Gastrocnemius medialis (tissue), 4 donors: ENCODE data around the gene WNT3. TPM values are rescaled to one million over a fixed set of nuclear protein-coding genes. Genes with fewer than 3 reads are reported as not detected.
"Not testable (repeated sequence)": the region's sequence is repeated elsewhere in the genome, so short reads cannot be mapped to it uniquely, and the experiment has no call there.

Experiments used
- ATAC-seq, 2 donors: fragments of 150-250 bp; one replicate each; pipeline ENCODE4 v1.9.1; 2016
- DNase-seq, 2 donors: peaks; one replicate each; pipeline ENCODE4 v3.0.0-alpha.2; 2019
- H3K27ac ChIP-seq, 4 donors: fragments of 200-600 bp; sonication (generic); 1 replicate in 1 of 4; 2 replicates in 3 of 4; pipeline ENCODE4 v1.5.1; 2016 to 2018; ENCODE audit warnings: mild to moderate bottlenecking in 2 of 4, moderate library complexity in 1 of 4
- H3K27me3 ChIP-seq, 3 donors: fragments of 200-600 bp; sonication (generic) in 2 of 3; 1 replicate in 1 of 3; 2 replicates in 2 of 3; pipeline versions ENCODE4 v1.5.1 to v1.6.0; 2016 to 2019; ENCODE audit warnings: mild to moderate bottlenecking in 1 of 3, moderate library complexity in 1 of 3
- H3K36me3 ChIP-seq, 2 donors: fragments of 200-600 bp; sonication (generic) in 1 of 2; one replicate each; pipeline ENCODE4 v1.5.1; 2017 to 2018
- H3K4me1 ChIP-seq, 2 donors: fragments of 200-600 bp; sonication (generic) in 1 of 2; one replicate each; pipeline ENCODE4 v1.5.1; 2016 to 2017; ENCODE audit warnings: mild to moderate bottlenecking in 2 of 2
- H3K4me3 ChIP-seq, 4 donors: fragments of 200-600 bp; sonication (generic) in 3 of 4; 1 replicate in 1 of 4; 2 replicates in 3 of 4; pipeline ENCODE4 v1.5.1; 2016 to 2019; ENCODE audit warnings: mild to moderate bottlenecking in 2 of 4
- H3K9me3 ChIP-seq, 3 donors: fragments of 200-600 bp; sonication (generic) in 2 of 3; 1 replicate in 1 of 3; 2 replicates in 2 of 3; pipeline ENCODE4 v1.5.1; 2016 to 2019
- POLR2A ChIP-seq, 2 donors: fragments of 450-650 bp; IDR thresholded peaks; one replicate each; pipeline ENCODE4 v1.6.1; 2017; ENCODE audit warnings: antibody characterized with exemption in 2 of 2, mild to moderate bottlenecking in 2 of 2, moderate library complexity in 2 of 2
- in situ Hi-C, 4 donors: fragments of 200-750 bp; cut with MboI; loops; one replicate each; pipeline versions ENCODE4 v1.15.0 to v1.8.0; 2017; ENCODE audit warnings: low sequenced_read_pairs in 4 of 4
- intact Hi-C: fragments of 100-400 bp; cut with DNase I; formaldehyde crosslinking; loops from one replicate; pipeline ENCODE4 v1.15.1; 2023; ENCODE audit warnings: low total_unique reads
- total RNA-seq, 4 donors: library from RNA; depleted of rRNA; stranded (reverse); fragments of >200 nt; gene quantifications; one replicate each; pipeline versions ENCODE4 v1.1.0 to v1.2.3, GENCODE V29; 2016
- TF ChIP-seq, protein P1 (sequence below), 5 experiments: fragments of 450-650 bp in 3 of 5; fragments of 200-600 bp in 2 of 5; sonication (generic) in 2 of 5; IDR thresholded peaks in 4 of 5; conservative IDR thresholded peaks in 1 of 5; 1 replicate in 4 of 5; 2 replicates in 1 of 5; pipeline ENCODE4 v1.5.1; 2016 to 2019; ENCODE audit warnings: antibody characterized with exemption in 5 of 5, mild to moderate bottlenecking in 3 of 5, moderate library complexity in 3 of 5

The WNT3 gene
- total RNA-seq, 4 donors from 2014 or later, result 0.19 TPM; not detected in 3

DNA sequence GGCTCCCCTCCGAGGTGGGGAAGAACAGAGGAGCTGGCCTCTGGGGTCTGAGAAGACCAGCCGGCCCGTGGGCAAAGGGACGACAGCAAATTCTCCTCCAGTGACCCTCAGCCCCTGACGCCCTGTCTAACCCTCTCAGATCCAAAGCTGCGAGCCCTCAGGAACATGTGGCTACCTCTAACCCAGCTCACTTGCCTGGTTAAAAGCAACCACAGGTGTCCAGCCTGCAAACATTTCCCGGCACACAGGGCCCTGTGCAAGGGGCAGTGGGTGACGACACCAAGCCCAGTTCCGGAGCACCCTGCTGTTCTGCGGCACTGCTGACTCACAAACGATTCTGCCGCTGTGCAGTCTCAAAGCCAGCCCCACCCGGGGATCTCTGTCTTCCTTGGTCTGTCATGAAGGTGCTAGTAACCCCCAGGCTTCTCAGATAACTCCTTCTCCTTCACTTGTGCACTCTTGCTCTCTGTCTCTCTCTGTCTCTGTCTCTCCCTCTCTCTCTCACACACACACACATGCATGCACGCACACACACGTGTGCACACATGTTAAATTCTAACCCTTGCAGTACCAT is 23.0 kb downstream of the WNT3 start:
- ATAC-seq (no peak), DNase-seq (no peak)
- Histone ChIP-seq H3K27me3 (peaks cover 0 to 13% (median 9%) of the 10 kb centered on the region in 3 donors), H3K36me3 (no peaks in the 10 kb centered on the region), H3K4me1 (no peaks in the 10 kb centered on the region), H3K9me3 (no peaks in the 10 kb centered on the region), H3K27ac (no peak overlapping the region), H3K4me3 (no peak overlapping the region)
- TF ChIP-seq POLR2A (IDR thresholded peaks at IDR 0.05), result no peak
- TF ChIP-seq, protein P1, sequence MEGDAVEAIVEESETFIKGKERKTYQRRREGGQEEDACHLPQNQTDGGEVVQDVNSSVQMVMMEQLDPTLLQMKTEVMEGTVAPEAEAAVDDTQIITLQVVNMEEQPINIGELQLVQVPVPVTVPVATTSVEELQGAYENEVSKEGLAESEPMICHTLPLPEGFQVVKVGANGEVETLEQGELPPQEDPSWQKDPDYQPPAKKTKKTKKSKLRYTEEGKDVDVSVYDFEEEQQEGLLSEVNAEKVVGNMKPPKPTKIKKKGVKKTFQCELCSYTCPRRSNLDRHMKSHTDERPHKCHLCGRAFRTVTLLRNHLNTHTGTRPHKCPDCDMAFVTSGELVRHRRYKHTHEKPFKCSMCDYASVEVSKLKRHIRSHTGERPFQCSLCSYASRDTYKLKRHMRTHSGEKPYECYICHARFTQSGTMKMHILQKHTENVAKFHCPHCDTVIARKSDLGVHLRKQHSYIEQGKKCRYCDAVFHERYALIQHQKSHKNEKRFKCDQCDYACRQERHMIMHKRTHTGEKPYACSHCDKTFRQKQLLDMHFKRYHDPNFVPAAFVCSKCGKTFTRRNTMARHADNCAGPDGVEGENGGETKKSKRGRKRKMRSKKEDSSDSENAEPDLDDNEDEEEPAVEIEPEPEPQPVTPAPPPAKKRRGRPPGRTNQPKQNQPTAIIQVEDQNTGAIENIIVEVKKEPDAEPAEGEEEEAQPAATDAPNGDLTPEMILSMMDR (IDR thresholded peaks at IDR 0.05 in 4 of 5, conservative IDR thresholded peaks at IDR 0.05 in 1 of 5), result no peak
- in situ Hi-C loops, result no loop called here
- intact Hi-C loops, result no loop called here

DNA sequence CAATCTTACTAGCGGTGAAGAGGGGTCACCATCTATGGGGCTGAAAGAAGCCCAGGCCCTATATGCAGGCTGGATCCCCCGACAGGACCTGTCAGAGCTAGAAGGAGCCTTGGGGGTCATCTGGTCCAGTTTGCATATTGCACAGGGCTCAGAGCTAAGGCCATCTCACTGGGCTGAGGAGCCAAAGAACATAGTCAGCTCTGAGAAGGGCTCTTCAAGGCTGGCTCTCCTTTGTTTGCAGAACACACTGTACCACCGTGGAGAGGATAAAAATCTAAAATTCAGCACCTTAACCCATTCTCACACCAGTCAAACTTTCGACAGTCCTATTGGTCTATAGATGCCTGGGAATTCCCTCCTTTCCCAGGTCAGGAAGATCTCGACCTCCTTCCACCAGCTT is 24.2 kb downstream of the WNT3 start:
- no peak overlapping the region for H3K27ac ChIP-seq
- DNase-seq (no peak), ATAC-seq (no peak)
- no peaks in the 10 kb centered on the region for H3K9me3 ChIP-seq
- H3K4me1 ChIP-seq, result no peaks in the 10 kb centered on the region
- TF ChIP-seq POLR2A (IDR thresholded peaks at IDR 0.05), result no peak
- TF ChIP-seq, protein P1 (IDR thresholded peaks at IDR 0.05 in 4 of 5, conservative IDR thresholded peaks at IDR 0.05 in 1 of 5), result no peak
- no peak overlapping the region for H3K4me3 ChIP-seq
- no peaks in the 10 kb centered on the region for H3K36me3 ChIP-seq
- in situ Hi-C loops (no loop called here), intact Hi-C loops (no loop called here)
- H3K27me3 ChIP-seq, result peaks cover 0 to 20% (median 11%) of the 10 kb centered on the region in 3 donors

DNA sequence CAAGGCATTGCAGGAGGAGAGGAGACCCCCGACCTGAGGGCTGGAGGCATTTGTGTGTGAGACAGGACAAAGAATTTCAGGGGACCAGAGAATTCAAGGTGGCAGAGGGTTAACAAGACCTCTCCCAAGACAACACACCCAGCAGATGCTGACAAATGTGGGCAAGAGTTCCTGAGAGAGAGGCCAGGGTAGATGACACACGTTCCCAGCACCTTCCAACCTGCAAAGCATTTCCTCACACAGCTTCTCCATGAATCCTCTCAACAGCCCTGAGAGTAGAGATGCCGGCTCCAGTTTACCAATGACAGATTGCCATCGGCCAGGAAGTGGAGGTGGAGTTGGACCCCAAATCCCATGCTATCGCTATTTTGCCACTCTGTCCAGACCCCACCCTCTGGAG is 25.0 kb downstream of the WNT3 start:
- peaks cover 0 to 20% (median 11%) of the 10 kb centered on the region in 3 donors for H3K27me3 ChIP-seq
- in situ Hi-C loops, result no loop called here

DNA sequence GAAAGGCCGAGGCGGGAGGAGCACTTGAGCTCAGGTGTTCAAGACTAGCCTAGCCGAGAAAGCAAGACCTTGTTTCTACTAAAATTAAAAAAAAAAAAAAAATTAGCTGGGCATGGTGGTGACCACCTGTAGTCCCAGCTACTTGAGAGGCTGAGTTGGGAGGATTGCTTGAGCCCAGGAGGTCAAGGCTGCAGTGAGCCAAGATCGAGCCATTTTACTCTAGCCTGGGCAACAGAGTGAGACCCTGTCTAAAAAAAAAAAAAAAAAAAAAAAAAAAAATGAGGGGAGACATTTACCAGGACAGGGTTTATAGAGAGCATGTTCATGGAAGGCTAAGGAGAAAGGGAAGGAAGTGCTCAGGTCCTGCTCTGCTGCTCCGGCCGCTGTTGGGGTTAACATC is 25.5 kb downstream of the WNT3 start:
- H3K36me3 ChIP-seq, H3K27ac ChIP-seq, in situ Hi-C loops, H3K4me3 ChIP-seq, H3K9me3 ChIP-seq, intact Hi-C loops, DNase-seq, ATAC-seq, H3K4me1 ChIP-seq: not testable (repeated sequence)
- peaks cover 0 to 20% (median 11%) of the 10 kb centered on the region in 3 donors for H3K27me3 ChIP-seq

More for the DNA sequence above, 25.0 kb downstream of the WNT3 start:
- no peaks in the 10 kb centered on the region for H3K4me1 ChIP-seq
- H3K9me3 ChIP-seq, result no peaks in the 10 kb centered on the region
- no peak overlapping the region for H3K27ac ChIP-seq
- H3K36me3 ChIP-seq, result no peaks in the 10 kb centered on the region
- intact Hi-C loops, result no loop called here
- TF ChIP-seq, protein P1 (IDR thresholded peaks at IDR 0.05 in 4 of 5, conservative IDR thresholded peaks at IDR 0.05 in 1 of 5), result no peak
- TF ChIP-seq POLR2A (IDR thresholded peaks at IDR 0.05), result no peak
- no peak overlapping the region for H3K4me3 ChIP-seq
- ATAC-seq (no peak), DNase-seq (no peak)

DNA sequence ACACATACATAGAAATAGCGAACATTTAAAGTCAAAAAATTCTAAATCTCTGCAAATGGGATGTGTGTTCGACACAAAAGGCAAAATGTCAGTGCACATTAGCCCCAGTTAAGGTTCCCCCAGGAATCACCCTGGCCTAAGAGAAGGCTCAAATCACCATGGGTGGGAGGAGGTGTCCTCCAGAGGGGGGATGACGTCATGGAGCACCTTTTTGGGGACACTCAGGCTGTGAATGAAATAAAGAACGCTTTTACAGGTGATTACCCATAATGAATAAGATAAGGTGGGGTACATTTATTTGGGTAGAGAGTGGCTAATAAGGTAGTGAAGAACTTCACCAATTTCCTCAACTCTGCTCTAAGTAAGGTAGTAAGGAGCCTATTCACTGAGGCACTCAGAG is 26.4 kb downstream of the WNT3 start:
- Histone ChIP-seq H3K27ac (no peak overlapping the region), H3K9me3 (no peaks in the 10 kb centered on the region), H3K4me3 (no peak overlapping the region), H3K36me3 (no peaks in the 10 kb centered on the region), H3K4me1 (no peaks in the 10 kb centered on the region), H3K27me3 (peaks cover 0 to 20% (median 11%) of the 10 kb centered on the region in 3 donors)
- no peak for DNase-seq
- intact Hi-C loops (no loop called here), in situ Hi-C loops (no loop called here)
- ATAC-seq, result no peak
- TF ChIP-seq, protein P1 (IDR thresholded peaks at IDR 0.05 in 4 of 5, conservative IDR thresholded peaks at IDR 0.05 in 1 of 5), result no peak
- TF ChIP-seq POLR2A (IDR thresholded peaks at IDR 0.05), result no peak
